SU-DHL-6 (cell line): ENCODE results near the gene LCMT1.

Experiments
- H2AFZ ChIP-seq: fragments of 200-600 bp; sonication (generic); 2 replicates; pipeline ENCODE4 v1.6.1; 2014; ENCODE audit warnings: low read depth, mild to moderate bottlenecking, moderate library complexity, mixed read lengths, antibody characterized with exemption, low read length; ENCODE audit not compliant: severe bottlenecking
- H3F3A ChIP-seq: fragments of 200-600 bp; shearing (Covaris generic); 2 replicates; pipeline ENCODE4 v1.6.0; 2016; ENCODE audit warnings: antibody characterized with exemption, mild to moderate bottlenecking; ENCODE audit not compliant: insufficient read depth
- H3K27ac ChIP-seq: fragments of 200-600 bp; sonication (generic); 2 replicates; pipeline ENCODE4 v1.5.1; 2016; ENCODE audit warnings: low read depth, mild to moderate bottlenecking, low read length, moderate library complexity, mixed read lengths
- H3K27me3 ChIP-seq: fragments of 200-600 bp; sonication (generic), shearing (Covaris generic); 2 replicates; pipeline ENCODE4 v1.6.0; 2014; ENCODE audit warnings: mild to moderate bottlenecking, low read length
- H3K36me3 ChIP-seq: fragments of 200-600 bp; sonication (generic); 2 replicates; pipeline ENCODE4 v1.6.1; 2014; ENCODE audit warnings: mild to moderate bottlenecking, low read length, mixed read lengths
- H3K4me2 ChIP-seq: fragments of 300-600, 200-600 bp; shearing (Covaris generic), sonication (generic); 2 replicates; pipeline ENCODE4 v1.6.0; 2014; ENCODE audit warnings: low read length, low read depth, mild to moderate bottlenecking; ENCODE audit not compliant: poor library complexity, severe bottlenecking
- H3K4me3 ChIP-seq: fragments of 200-600 bp; sonication (generic); 2 replicates; pipeline ENCODE4 v1.5.1; 2014; ENCODE audit warnings: antibody characterized with exemption, low read length, mild to moderate bottlenecking, mixed read lengths; ENCODE audit not compliant: insufficient read depth, poor library complexity, severe bottlenecking
- H3K79me2 ChIP-seq: fragments of 200-600 bp; sonication (generic); 2 replicates; pipeline ENCODE4 v1.6.1; 2014; ENCODE audit warnings: mild to moderate bottlenecking, low read length, moderate library complexity; ENCODE audit not compliant: insufficient read depth
- H3K9ac ChIP-seq: fragments of 200-600 bp; sonication (generic); 2 replicates; pipeline ENCODE4 v1.7.0; 2014; ENCODE audit warnings: mild to moderate bottlenecking, low read length
- H3K9me2 ChIP-seq: fragments of 200-600 bp; sonication (generic); replicated peaks from 2 replicates; pipeline ENCODE4 v1.6.1; 2014; ENCODE audit warnings: low read length; ENCODE audit not compliant: insufficient read depth
- H3K9me3 ChIP-seq: fragments of 200-600 bp; sonication (generic); 2 replicates; pipeline ENCODE4 v1.6.1; 2014; ENCODE audit warnings: low read length, mixed read lengths; ENCODE audit not compliant: insufficient read depth
- H4K20me1 ChIP-seq: fragments of 200-600 bp; sonication (generic); 2 replicates; pipeline ENCODE4 v1.6.1; 2014; ENCODE audit warnings: low read depth, mild to moderate bottlenecking, antibody characterized with exemption, low read length, moderate library complexity, mixed read lengths
- EZH2phosphoT487 ChIP-seq: fragments of 200-600 bp; sonication (generic), shearing (Covaris generic); conservative IDR thresholded peaks from 2 replicates; pipeline ENCODE4 v1.6.1; 2018; ENCODE audit warnings: mild to moderate bottlenecking, antibody characterized with exemption, low read length, moderate library complexity, mixed read lengths
- TF ChIP-seq, protein P1 (sequence below): fragments of 200-600 bp; sonication (generic); IDR thresholded peaks from one replicate; pipeline ENCODE4 v1.5.1; 2017; ENCODE audit warnings: antibody characterized with exemption, mild to moderate bottlenecking, low read length, moderate library complexity; ENCODE audit not compliant: insufficient read depth, poor library complexity, severe bottlenecking

LCMT1 gene

DNA sequence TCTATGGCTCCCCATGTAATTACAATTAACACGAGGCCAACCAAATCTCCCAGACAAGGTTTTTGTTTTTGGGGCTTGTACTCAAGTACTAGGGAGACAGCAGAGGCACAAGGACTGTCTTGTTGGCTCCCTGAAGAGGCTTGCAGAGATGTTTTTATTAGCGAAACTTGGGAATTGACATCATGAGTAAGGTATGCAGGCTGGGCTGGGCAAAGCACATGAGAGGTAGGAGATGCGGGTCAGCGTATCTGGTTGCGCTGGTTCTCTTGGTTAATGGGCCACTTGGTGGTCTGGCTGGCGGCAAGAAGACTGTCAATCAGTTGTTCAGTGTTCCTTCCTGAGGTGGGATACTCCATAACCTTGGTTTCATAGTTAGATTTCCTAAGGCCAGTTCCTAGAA, 28.9 kb downstream of the LCMT1 start:
- Histone ChIP-seq H2AFZ (no peak overlapping the region), H3K9me2 (no peaks in the 10 kb centered on the region), H3K36me3 (no peaks in the 10 kb centered on the region), H3K9ac (no peak overlapping the region), H3K79me2 (no peaks in the 10 kb centered on the region), H3K27ac (no peak overlapping the region), H3K27me3 (no peaks in the 10 kb centered on the region), H3K9me3 (no peaks in the 10 kb centered on the region), H3F3A (no peaks in the 10 kb centered on the region), H3K4me3 (no peak overlapping the region), H3K4me2 (no peak overlapping the region), H4K20me1 (no peaks in the 10 kb centered on the region)
- no peak for TF ChIP-seq EZH2phosphoT487
- TF ChIP-seq, protein P1, sequence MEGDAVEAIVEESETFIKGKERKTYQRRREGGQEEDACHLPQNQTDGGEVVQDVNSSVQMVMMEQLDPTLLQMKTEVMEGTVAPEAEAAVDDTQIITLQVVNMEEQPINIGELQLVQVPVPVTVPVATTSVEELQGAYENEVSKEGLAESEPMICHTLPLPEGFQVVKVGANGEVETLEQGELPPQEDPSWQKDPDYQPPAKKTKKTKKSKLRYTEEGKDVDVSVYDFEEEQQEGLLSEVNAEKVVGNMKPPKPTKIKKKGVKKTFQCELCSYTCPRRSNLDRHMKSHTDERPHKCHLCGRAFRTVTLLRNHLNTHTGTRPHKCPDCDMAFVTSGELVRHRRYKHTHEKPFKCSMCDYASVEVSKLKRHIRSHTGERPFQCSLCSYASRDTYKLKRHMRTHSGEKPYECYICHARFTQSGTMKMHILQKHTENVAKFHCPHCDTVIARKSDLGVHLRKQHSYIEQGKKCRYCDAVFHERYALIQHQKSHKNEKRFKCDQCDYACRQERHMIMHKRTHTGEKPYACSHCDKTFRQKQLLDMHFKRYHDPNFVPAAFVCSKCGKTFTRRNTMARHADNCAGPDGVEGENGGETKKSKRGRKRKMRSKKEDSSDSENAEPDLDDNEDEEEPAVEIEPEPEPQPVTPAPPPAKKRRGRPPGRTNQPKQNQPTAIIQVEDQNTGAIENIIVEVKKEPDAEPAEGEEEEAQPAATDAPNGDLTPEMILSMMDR = no peak

DNA sequence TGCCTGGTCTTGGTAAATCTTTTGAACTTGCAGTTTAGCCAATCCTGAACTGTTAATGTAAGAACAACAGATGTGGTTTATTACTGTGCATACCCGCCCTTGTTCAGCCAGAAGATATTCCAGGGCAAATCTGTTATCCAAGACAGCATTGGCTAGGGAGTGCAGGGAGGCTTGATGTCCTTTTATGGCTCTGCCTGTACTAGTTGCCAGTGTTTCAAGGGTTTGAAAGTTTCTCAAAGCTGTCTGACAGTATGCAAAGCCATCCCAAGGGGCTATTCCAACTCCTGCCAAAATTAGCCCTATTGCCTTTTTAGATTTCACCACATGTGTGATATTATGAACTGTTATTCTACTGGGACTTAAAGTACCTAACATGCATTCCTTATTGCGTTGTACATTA, 30.1 kb downstream of the LCMT1 start:
- no peaks in the 10 kb centered on the region for H3K9me3 ChIP-seq
- H3K36me3 ChIP-seq = no peaks in the 10 kb centered on the region
- no peaks in the 10 kb centered on the region for H3F3A ChIP-seq
- no peak for TF ChIP-seq EZH2phosphoT487
- TF ChIP-seq, protein P1 = no peak
- no peaks in the 10 kb centered on the region for H3K79me2 ChIP-seq
- H3K27me3 ChIP-seq = no peaks in the 10 kb centered on the region
- H3K9me2 ChIP-seq = no peaks in the 10 kb centered on the region
- no peak overlapping the region for H2AFZ ChIP-seq
- no peak overlapping the region for H3K4me3 ChIP-seq
- H3K4me2 ChIP-seq = no peak overlapping the region
- no peaks in the 10 kb centered on the region for H4K20me1 ChIP-seq
- H3K27ac ChIP-seq = no peak overlapping the region
- H3K9ac ChIP-seq = no peak overlapping the region

DNA sequence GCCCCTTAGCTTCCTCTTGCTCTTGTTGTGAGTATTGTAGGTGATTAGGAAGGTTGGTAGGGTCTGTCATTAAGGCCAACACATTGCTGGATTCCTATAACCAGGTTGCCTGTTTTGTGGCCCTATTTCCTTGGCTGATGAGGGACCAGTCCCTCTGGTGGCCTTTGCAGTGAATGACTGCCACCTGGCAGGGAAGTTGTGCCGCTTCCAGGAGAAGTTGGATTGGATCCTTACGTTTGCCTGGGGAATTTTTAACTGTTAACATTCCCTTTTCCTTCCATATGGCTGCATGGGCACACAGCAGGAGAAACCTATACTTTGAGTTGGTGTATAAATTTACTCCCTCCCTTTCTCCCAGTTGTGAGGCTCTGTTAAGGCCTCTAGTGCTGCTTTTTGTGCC, 32.4 kb downstream of the LCMT1 start:
- no peak overlapping the region for H3K4me3 ChIP-seq
- H2AFZ ChIP-seq = no peak overlapping the region
- no peaks in the 10 kb centered on the region for H3K79me2 ChIP-seq
- no peaks in the 10 kb centered on the region for H3K36me3 ChIP-seq
- no peak overlapping the region for H3K4me2 ChIP-seq
- H4K20me1 ChIP-seq = no peaks in the 10 kb centered on the region
- no peaks in the 10 kb centered on the region for H3K9me2 ChIP-seq
- H3F3A ChIP-seq = no peaks in the 10 kb centered on the region
- H3K9ac ChIP-seq = no peak overlapping the region
- H3K27ac ChIP-seq = no peak overlapping the region
- H3K9me3 ChIP-seq = no peaks in the 10 kb centered on the region
- no peak for TF ChIP-seq EZH2phosphoT487
- TF ChIP-seq, protein P1 = no peak
- H3K27me3 ChIP-seq = no peaks in the 10 kb centered on the region
